Measurements from ENCODE around the gene CDX1. TPM values are rescaled to one million over a fixed set of nuclear protein-coding genes. Genes with fewer than 3 reads are reported as not detected.

The CDX1 gene
- total and polyA plus RNA-seq, 2 of the 8 experiments (the other 6 are each of a cell fraction or from before 2014, with no cell fraction given), result not detected

- Histone ChIP-seq H2AFZ (ENCODE audit: low read length) (no peak overlapping the region), H2BK5ac (ENCODE audit: low read depth, low read length) (no peak overlapping the region), H3K4ac (replicated peaks; ENCODE audit: insufficient read length, low read depth, low read length) (no peak overlapping the region), H4K91ac (replicated peaks; ENCODE audit: insufficient read length, low read length) (no peak overlapping the region), H3K23me2 (ENCODE audit: low read depth, low read length) (peaks cover 6% of the 10 kb centered on the region; the same call in 1 of the 2 replicates), H3K4me1 (replicated peaks in 1 of 4; ENCODE audit: control insufficient read depth in 3 of 4, insufficient read depth in 4 of 4, low read length in 3 of 4) (peaks cover 4 to 26% (median 8%) of the 10 kb centered on the region in 4 experiments), H3K9ac (replicated peaks in 1 of 4; ENCODE audit: extremely low read depth in 1 of 4, low read depth in 3 of 4, low read length in 3 of 4) (no peak overlapping the region), H3K14ac (ENCODE audit: insufficient read length) (no peak overlapping the region), H3K27me3 (replicated peaks in 1 of 4; ENCODE audit: control insufficient read depth in 3 of 4, extremely low read depth in 1 of 4, insufficient read depth in 3 of 4, low read length in 3 of 4) (peaks cover 29 to 65% (median 60%) of the 10 kb centered on the region in 4 experiments), H2BK120ac (replicated peaks; ENCODE audit: low read depth, low read length) (no peak overlapping the region), H3K36me3 (ENCODE audit: control insufficient read depth in 2 of 4, insufficient read depth in 4 of 4, low read length in 3 of 4) (no peaks in the 10 kb centered on the region), H2BK20ac (ENCODE audit: low read length) (no peak overlapping the region), H3K18ac (ENCODE audit: extremely low read depth, low read length) (no peak overlapping the region), H3K9me3 (ENCODE audit: insufficient read depth in 2 of 2, low read depth in 1 of 2, low read length in 1 of 2) (no peaks in the 10 kb centered on the region), H3K4me2 (ENCODE audit: insufficient read depth in 1 of 2, low read depth in 2 of 2, low read length in 2 of 2) (no peak overlapping the region), H3K4me3 (ENCODE audit: extremely low read depth in 1 of 4, insufficient read depth in 2 of 4, low read depth in 3 of 4, low read length in 4 of 4) (no peak overlapping the region), H3K27ac (ENCODE audit: low read depth, low read length) (no peak overlapping the region), H3K23ac (ENCODE audit: insufficient read length) (no peak overlapping the region), H2AK5ac (ENCODE audit: low read depth, low read length) (0 out of 2 replicates have a peak overlapping the region, but pooled peaks have one; percentile 5), H3K79me1 (ENCODE audit: low read depth, low read length) (no peaks in the 10 kb centered on the region), H4K8ac (ENCODE audit: extremely low read depth, insufficient read depth, low read length) (no peak overlapping the region), H3K79me2 (ENCODE audit: control insufficient read depth in 1 of 2, insufficient read depth in 2 of 2, low read length in 2 of 2) (no peaks in the 10 kb centered on the region), H3K56ac (replicated peaks; ENCODE audit: insufficient read length, low read depth, low read length) (no peak overlapping the region), H2BK15ac (ENCODE audit: low read length) (no peak overlapping the region), H2BK12ac (ENCODE audit: low read depth, low read length) (no peak overlapping the region), H4K20me1 (replicated peaks in 1 of 2; ENCODE audit: control insufficient read depth in 1 of 2, insufficient read depth in 2 of 2, low read length in 2 of 2) (peaks cover 1 to 3% of the 10 kb centered on the region in 2 experiments), H4K5ac (ENCODE audit: insufficient read length, low read depth, low read length) (no peak overlapping the region)
- FAIRE-seq (no peak), DNase-seq (ENCODE audit: low read depth in 1 of 2, low spot score in 2 of 2) (no peak)
- CTCF ChIA-PET (ENCODE audit: partially characterized antibody), result interaction anchor here (0.5 to 23.7 kb wide), 7 partner anchors 13 to 85 kb away, joined by 3 to 302 read pairs (median 5); no protein-coding TSS in a partner anchor
- POLR2A ChIA-PET (ENCODE audit: partially characterized antibody), result no interaction called here
- WGBS, 2 experiments (ENCODE audit: extremely low coverage in 1 of 2, insufficient coverage in 1 of 2, insufficient read length in 1 of 2, insufficient replicate concordance in 2 of 2, low coverage in 1 of 2, low lambda C conversion rate in 2 of 2, missing lambda C conversion rate in 1 of 2), result 89% methylated on average over 3 of the region's 3 CpGs; no CpG with 5 or more reads in 1 of the 2 experiments
- no peak for TF ChIP-seq BACH1 (IDR thresholded peaks at IDR 0.05; ENCODE audit: low read length)
- TF ChIP-seq TBP (IDR thresholded peaks at IDR 0.05; ENCODE audit: low read depth, low read length), result no peak
Measured at GRCh38 chr5:150188146-150188842, 21.7 kb downstream of the CDX1 start.

Measured in H1 (cell line).